K562 (cell line): ENCODE measurements around the gene THADA. TPM values are rescaled to one million over a fixed set of nuclear protein-coding genes. Genes with fewer than 3 reads are reported as not detected.

Experiments
- BCOR ChIP-seq: fragments of 450-650 bp; IDR thresholded peaks from 2 replicates; pipeline ENCODE4 v1.6.1; 2016
- BHLHE40 ChIP-seq: IDR thresholded peaks from 2 replicates; pipeline ENCODE4 v1.6.1; 2011; ENCODE audit warnings: low read length, improper control_type of control experiment
- KLF16 ChIP-seq: IDR thresholded peaks from 2 replicates; pipeline ENCODE4 v1.6.1; 2016; ENCODE audit warnings: antibody characterized with exemption
- MAFF ChIP-seq: IDR thresholded peaks from 2 replicates; pipeline ENCODE4 v1.6.1; 2012; ENCODE audit warnings: low read length, improper control_type of control experiment
- MTA2 ChIP-seq: fragments of 450-650 bp; IDR thresholded peaks from 2 replicates; pipeline ENCODE4 v1.6.1; 2016; ENCODE audit warnings: low read depth
- NR2F6 ChIP-seq: fragments of 450-650 bp; formaldehyde crosslinking; IDR thresholded peaks from 2 replicates; pipeline ENCODE4 v1.4.0; 2020; ENCODE audit warnings: mild to moderate bottlenecking
- PRPF4 ChIP-seq: fragments of 200-400 bp; formaldehyde crosslinking; IDR thresholded peaks from one replicate; pipeline ENCODE4 v1.6.1; 2017; ENCODE audit warnings: low read length, low read depth, mild to moderate bottlenecking; ENCODE audit not compliant: insufficient read depth, poor library complexity, severe bottlenecking
- SOX6 ChIP-seq: fragments of 450-650 bp; IDR thresholded peaks from 2 replicates; pipeline ENCODE4 v1.6.1; 2014; ENCODE audit warnings: mild to moderate bottlenecking
- SRSF7 ChIP-seq: fragments of 200-400 bp; formaldehyde crosslinking; optimal IDR thresholded peaks from 2 replicates; pipeline ENCODE3; 2017; ENCODE audit warnings: mild to moderate bottlenecking, low read depth, low read length
- TSHZ1 ChIP-seq: fragments of 250-450 bp; sonication (Bioruptor Pico); IDR thresholded peaks from 2 replicates; pipeline ENCODE4 v1.4.0; 2020; ENCODE audit warnings: mild to moderate bottlenecking, moderate library complexity
- ZNF24 ChIP-seq: fragments of 450-650 bp; IDR thresholded peaks from 2 replicates; pipeline ENCODE4 v1.6.1; 2016
- polyA plus RNA-seq, 8 experiments: library from polyadenylated mRNA; depleted of rRNA in 4 of 8; stranded (reverse) in 5 of 8; unstranded in 3 of 8; fragments of >200 nt; fragmentation: Nextera tagmentation in 2 of 8; fragmentation: Illumina TruSeq in 1 of 8; extraction: Ambion mirVana in 2 of 8; extraction: Trizol in 1 of 8; gene quantifications; 2 replicates each; pipeline versions ENCODE4 v1.2.1 to v1.2.3, GENCODE V29; 2011 to 2014; ENCODE audit warnings: inconsistent platforms in 1 of 8, missing spikeins in 1 of 8
- total RNA-seq, 7 experiments: library from RNA; depleted of rRNA in 6 of 7; stranded (reverse); fragments of >200 nt in 6 of 7; fragmentation: Illumina TruSeq in 2 of 7; extraction: Trizol in 2 of 7; gene quantifications; 2 replicates each; pipeline versions ENCODE4 v1.2.1 to v1.2.3, GENCODE V29; 2011 to 2021; ENCODE audit warnings: low replicate concordance in 1 of 7
- TF ChIP-seq, protein P1 (sequence below), 2 experiments: fragments of 450-650 bp; IDR thresholded peaks; 2 replicates each; pipeline ENCODE4 v1.6.1; 2016; ENCODE audit warnings: mild to moderate bottlenecking in 2 of 2, borderline replicate concordance in 1 of 2, low read depth in 1 of 2, moderate library complexity in 1 of 2
- TF ChIP-seq, protein P2 (sequence below): sonication (generic); formaldehyde crosslinking; IDR thresholded peaks from 2 replicates; pipeline ENCODE4 v1.8.0; 2022; ENCODE audit warnings: mild to moderate bottlenecking, missing genetic modification reagents

Gene THADA
- total and polyA plus RNA-seq, 9 of the 15 experiments (the other 6 are each of a cell fraction or from before 2014, with no cell fraction given) = 17.8 to 34.7 (median 31.9) TPM

- no peak for TF ChIP-seq TSHZ1 (CRISPR knock-in tag)
- peak; percentile 61 for TF ChIP-seq MTA2
- no peak for TF ChIP-seq SRSF7
- TF ChIP-seq, protein P1, sequence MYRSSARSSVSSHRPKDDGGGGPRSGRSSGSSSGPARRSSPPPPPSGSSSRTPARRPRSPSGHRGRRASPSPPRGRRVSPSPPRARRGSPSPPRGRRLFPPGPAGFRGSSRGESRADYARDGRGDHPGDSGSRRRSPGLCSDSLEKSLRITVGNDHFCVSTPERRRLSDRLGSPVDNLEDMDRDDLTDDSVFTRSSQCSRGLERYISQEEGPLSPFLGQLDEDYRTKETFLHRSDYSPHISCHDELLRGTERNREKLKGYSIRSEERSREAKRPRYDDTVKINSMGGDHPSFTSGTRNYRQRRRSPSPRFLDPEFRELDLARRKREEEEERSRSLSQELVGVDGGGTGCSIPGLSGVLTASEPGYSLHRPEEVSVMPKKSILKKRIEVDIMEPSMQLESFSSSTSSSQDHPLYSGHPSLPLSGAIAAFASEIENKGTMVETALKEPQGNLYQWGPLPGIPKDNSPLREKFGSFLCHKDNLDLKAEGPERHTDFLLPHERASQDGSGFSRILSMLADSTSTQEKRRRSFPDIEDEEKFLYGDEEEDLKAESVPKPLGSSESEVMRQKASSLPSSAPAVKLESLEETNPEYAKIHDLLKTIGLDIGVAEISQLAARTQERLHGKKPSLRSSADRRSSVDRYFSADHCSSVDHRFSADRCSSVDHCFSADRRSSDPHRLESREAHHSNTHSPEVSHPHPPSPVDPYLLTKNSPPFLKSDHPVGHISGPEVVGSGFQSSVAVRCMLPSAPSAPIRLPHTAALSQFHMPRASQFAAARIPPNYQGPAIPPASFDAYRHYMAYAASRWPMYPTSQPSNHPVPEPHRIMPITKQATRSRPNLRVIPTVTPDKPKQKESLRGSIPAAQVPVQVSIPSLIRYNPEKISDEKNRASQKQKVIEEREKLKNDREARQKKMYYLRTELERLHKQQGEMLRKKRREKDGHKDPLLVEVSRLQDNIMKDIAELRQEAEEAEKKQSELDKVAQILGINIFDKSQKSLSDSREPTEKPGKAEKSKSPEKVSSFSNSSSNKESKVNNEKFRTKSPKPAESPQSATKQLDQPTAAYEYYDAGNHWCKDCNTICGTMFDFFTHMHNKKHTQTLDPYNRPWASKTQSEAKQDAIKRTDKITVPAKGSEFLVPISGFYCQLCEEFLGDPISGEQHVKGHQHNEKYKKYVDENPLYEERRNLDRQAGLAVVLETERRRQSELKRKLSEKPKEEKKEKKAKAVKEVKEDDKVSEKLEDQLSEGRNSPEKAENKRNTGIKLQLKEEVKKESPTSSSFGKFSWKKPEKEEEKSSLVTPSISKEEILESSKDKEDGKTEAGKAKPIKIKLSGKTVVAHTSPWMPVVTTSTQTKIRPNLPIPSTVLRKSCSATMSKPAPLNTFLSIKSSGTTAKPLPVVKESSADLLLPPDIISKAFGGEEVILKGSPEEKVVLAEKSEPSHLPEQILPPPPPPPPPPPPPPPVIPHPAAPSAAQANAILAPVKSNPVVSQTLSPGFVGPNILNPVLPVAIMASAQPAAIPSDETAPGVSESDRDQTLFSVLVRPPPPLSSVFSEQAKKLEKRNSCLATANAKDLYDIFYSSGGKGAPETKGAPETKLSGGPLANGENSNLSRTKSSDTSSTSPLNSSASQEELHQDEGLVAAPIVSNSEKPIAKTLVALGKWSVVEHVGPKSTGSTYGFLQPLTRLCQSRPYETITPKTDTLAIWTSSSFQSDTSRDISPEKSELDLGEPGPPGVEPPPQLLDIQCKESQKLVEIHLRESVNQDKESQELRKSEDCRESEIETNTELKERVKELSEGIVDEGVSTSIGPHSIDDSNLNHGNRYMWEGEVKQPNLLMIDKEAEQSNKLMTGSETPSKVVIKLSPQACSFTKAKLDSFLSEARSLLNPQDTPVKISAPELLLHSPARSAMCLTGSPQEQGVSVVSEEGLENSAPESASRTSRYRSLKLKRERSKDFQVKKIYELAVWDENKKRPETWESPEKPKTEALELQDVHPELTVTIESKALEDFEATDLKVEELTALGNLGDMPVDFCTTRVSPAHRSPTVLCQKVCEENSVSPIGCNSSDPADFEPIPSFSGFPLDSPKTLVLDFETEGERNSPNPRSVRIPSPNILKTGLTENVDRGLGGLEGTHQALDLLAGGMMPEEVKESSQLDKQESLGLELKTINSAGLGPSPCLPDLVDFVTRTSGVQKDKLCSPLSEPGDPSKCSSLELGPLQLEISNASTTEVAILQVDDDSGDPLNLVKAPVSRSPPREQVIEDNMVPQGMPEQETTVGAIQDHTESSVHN (IDR thresholded peaks at IDR 0.05; ENCODE audit: borderline replicate concordance in 1 of 2, low read depth in 1 of 2) = peak in 1 of 2 experiments; percentile 40; a peak in 1 of 4 replicates
- TF ChIP-seq, protein P2, sequence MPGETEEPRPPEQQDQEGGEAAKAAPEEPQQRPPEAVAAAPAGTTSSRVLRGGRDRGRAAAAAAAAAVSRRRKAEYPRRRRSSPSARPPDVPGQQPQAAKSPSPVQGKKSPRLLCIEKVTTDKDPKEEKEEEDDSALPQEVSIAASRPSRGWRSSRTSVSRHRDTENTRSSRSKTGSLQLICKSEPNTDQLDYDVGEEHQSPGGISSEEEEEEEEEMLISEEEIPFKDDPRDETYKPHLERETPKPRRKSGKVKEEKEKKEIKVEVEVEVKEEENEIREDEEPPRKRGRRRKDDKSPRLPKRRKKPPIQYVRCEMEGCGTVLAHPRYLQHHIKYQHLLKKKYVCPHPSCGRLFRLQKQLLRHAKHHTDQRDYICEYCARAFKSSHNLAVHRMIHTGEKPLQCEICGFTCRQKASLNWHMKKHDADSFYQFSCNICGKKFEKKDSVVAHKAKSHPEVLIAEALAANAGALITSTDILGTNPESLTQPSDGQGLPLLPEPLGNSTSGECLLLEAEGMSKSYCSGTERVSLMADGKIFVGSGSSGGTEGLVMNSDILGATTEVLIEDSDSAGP (CRISPR knock-in tag) = no peak
- no peak for TF ChIP-seq NR2F6
- no peak for TF ChIP-seq PRPF4
- TF ChIP-seq BCOR = no peak
- TF ChIP-seq SOX6 = peak; percentile 87
- TF ChIP-seq KLF16 = no peak
- peak; percentile 82 for TF ChIP-seq MAFF
- peak; percentile 57; the same call in 1 of the 2 replicates for TF ChIP-seq BHLHE40
- no peak for TF ChIP-seq ZNF24
These were observed 169.4 kb downstream of the THADA start (continued) for GRCh38 chr2:43426305-43427031.
